ENCODE results near the gene SSTR3.
"Not testable (repeated sequence)": the region's sequence is repeated elsewhere in the genome, so short reads cannot be mapped to it uniquely, and the experiment has no call there.

Gene SSTR3

GRCh38 chr22:37212174-37212906 lies at the start of gene SSTR3:
Gene SSTR3, minus strand, starts transcription at chr22:37212477. Its CDS starts 4,674 bp downstream, at chr22:37207803.
- DNase-seq, result no peak

GRCh38 chr22:37260901-37261336 lies 48.6 kb upstream of the SSTR3 start:
- peak; percentile 66 for DNase-seq

GRCh38 chr22:37260155-37260795 lies 48.0 kb upstream of the SSTR3 start:
- DNase-seq, result no peak

- DNase-seq, result no peak
Measured at GRCh38 chr22:37259540-37260029, 47.3 kb upstream of the SSTR3 start.

GRCh38 chr22:37258753-37259401 lies 46.6 kb upstream of the SSTR3 start:
- no peak for DNase-seq

- no peak for DNase-seq
Measured at GRCh38 chr22:37258005-37258752, 45.9 kb upstream of the SSTR3 start.

GRCh38 chr22:37256075-37256726 lies 43.9 kb upstream of the SSTR3 start:
- DNase-seq, result no peak

GRCh38 chr22:37255558-37256006 lies 43.3 kb upstream of the SSTR3 start:
- DNase-seq, result no peak

GRCh38 chr22:37254867-37255233 lies 42.6 kb upstream of the SSTR3 start:
- no peak for DNase-seq

- DNase-seq, result no peak
Measured at GRCh38 chr22:37254209-37254866, 42.1 kb upstream of the SSTR3 start.

- DNase-seq, result no peak
Measured at GRCh38 chr22:37253126-37253660, 40.9 kb upstream of the SSTR3 start.

- not testable (repeated sequence) for DNase-seq
Measured at GRCh38 chr22:37251836-37252235, 39.6 kb upstream of the SSTR3 start.

- DNase-seq, result no peak
Measured at GRCh38 chr22:37249986-37250385, 37.7 kb upstream of the SSTR3 start.

GRCh38 chr22:37248251-37248650 lies 36.0 kb upstream of the SSTR3 start:
- no peak for DNase-seq

GRCh38 chr22:37245740-37246139 lies 33.5 kb upstream of the SSTR3 start:
- DNase-seq, result no peak

- DNase-seq, result peak; percentile 43
Measured at GRCh38 chr22:37244922-37245722, 32.8 kb upstream of the SSTR3 start.

GRCh38 chr22:37244114-37244921 lies 32.0 kb upstream of the SSTR3 start, which contains the start of gene RAC2:
Gene RAC2, minus strand, starts transcription at chr22:37244269. Its CDS starts 121 bp downstream, at chr22:37244148.
- peak; percentile 90 for DNase-seq

- no peak for DNase-seq
Measured at GRCh38 chr22:37243402-37244113, 31.3 kb upstream of the SSTR3 start.

GRCh38 chr22:37242395-37242918 lies 30.2 kb upstream of the SSTR3 start:
- peak; percentile 91 for DNase-seq
